HCT116 (cell line): ENCODE results near the gene TMOD1. TPM values are rescaled to one million over a fixed set of nuclear protein-coding genes. Genes with fewer than 3 reads are reported as not detected.

ENCODE experiments used
- ATAC-seq: fragments of 200-7000 bp; cut with Tn5 transposase; 2 replicates; pipeline ENCODE4 v1.9.1; 2020; ENCODE audit warnings: mild to moderate bottlenecking, moderate library complexity
- BruUV-seq: library from RNA; stranded (reverse); fragments of 400-500 nt; replicated peaks from 2 replicates; lab custom pipeline; 2021; lab: Mats Ljungman, UMichigan
- CTCF ChIA-PET: fragments of 300-600 bp; sonication (Branson Sonifier 250); formaldehyde crosslinking; loops from one replicate; lab custom pipeline; 2021; ENCODE audit warnings: antibody characterized with exemption; lab: Charles Lee
- POLR2A ChIA-PET: fragments of 300-600, 350-600 bp; sonication (Branson Sonifier 250); formaldehyde crosslinking; loops from one replicate; lab custom pipeline; 2021; ENCODE audit warnings: antibody characterized with exemption; lab: Charles Lee
- RAD21 ChIA-PET, 2 experiments: fragments of 300-600 bp; sonication (Branson Sonifier 250); formaldehyde crosslinking; loops; one replicate each; lab custom pipeline; 2023; ENCODE audit warnings: low total read pairs in 2 of 2; ENCODE audit not compliant: uncharacterized antibody in 2 of 2, unreplicated experiment in 2 of 2, low non-redundant PET in 1 of 2; lab: Charles Lee
- DNase-seq: peaks from one replicate; pipeline ENCODE4 v3.0.0-alpha.2; 2010; ENCODE audit warnings: low read depth, low spot score
- H2AFZ ChIP-seq: fragments of 200-600 bp; shearing (Covaris generic), sonication (generic); 2 replicates; pipeline ENCODE4 v1.6.1; 2017; ENCODE audit warnings: low read depth, mixed run types, mixed read lengths, antibody characterized with exemption, low read length; ENCODE audit not compliant: poor library complexity, severe bottlenecking
- H3K27ac ChIP-seq: 2 replicates; pipeline ENCODE4 v1.5.1; 2012; ENCODE audit warnings: low read depth, low read length
- H3K27me3 ChIP-seq: fragments of 200-600 bp; sonication (generic); 2 replicates; pipeline ENCODE4 v1.6.1; 2016; ENCODE audit warnings: mixed run types, low read length, mixed read lengths; ENCODE audit not compliant: insufficient read depth
- H3K36me3 ChIP-seq, 2 experiments: fragments of 200-500 bp in 1 of 2; fragments of 200-600 bp in 1 of 2; sonication (Bioruptor generic) in 1 of 2; sonication (generic) in 1 of 2; 2 replicates each; pipeline versions ENCODE4 v1.5.1 to v1.6.1; 2014 to 2016; ENCODE audit warnings: low read length in 2 of 2, inconsistent platforms in 1 of 2, mixed read lengths in 1 of 2, mixed run types in 1 of 2; ENCODE audit not compliant: insufficient read depth in 2 of 2, control insufficient read depth in 1 of 2
- H3K4me1 ChIP-seq, 2 experiments: fragments of 200-600 bp in 1 of 2; sonication (generic) in 1 of 2; 2 replicates each; pipeline versions ENCODE4 v1.5.1 to v1.6.1; 2012 to 2017; ENCODE audit warnings: low read length in 2 of 2, inconsistent platforms in 1 of 2, mild to moderate bottlenecking in 1 of 2, mixed read lengths in 1 of 2, mixed run types in 1 of 2, moderate library complexity in 1 of 2; ENCODE audit not compliant: insufficient read depth in 2 of 2, control insufficient read depth in 1 of 2
- H3K4me2 ChIP-seq: fragments of 200-600 bp; sonication (generic); 2 replicates; pipeline ENCODE4 v1.6.1; 2017; ENCODE audit warnings: mixed run types, low read length, mixed read lengths
- H3K4me3 ChIP-seq, 2 experiments: fragments of 200-600 bp in 1 of 2; sonication (generic) in 1 of 2; replicated peaks in 1 of 2; 2 replicates each; pipeline ENCODE4 v1.5.1; 2011 to 2016; ENCODE audit warnings: low read length in 2 of 2, control low read depth in 1 of 2, low read depth in 1 of 2, mild to moderate bottlenecking in 1 of 2, mixed read lengths in 1 of 2, mixed run types in 1 of 2
- H3K79me2 ChIP-seq: fragments of 200-600 bp; sonication (generic); 2 replicates; pipeline ENCODE4 v1.6.1; 2017; ENCODE audit warnings: mild to moderate bottlenecking, mixed run types, low read length, moderate library complexity, mixed read lengths; ENCODE audit not compliant: insufficient read depth
- H3K9ac ChIP-seq: fragments of 200-600 bp; sonication (generic); 2 replicates; pipeline ENCODE4 v1.6.1; 2016; ENCODE audit warnings: low read length, mixed read lengths
- H3K9me2 ChIP-seq: fragments of 200-600 bp; sonication (generic), shearing (Covaris generic); 2 replicates; pipeline ENCODE4 v1.6.1; 2017; ENCODE audit warnings: mixed run types, mild to moderate bottlenecking, moderate library complexity; ENCODE audit not compliant: insufficient read depth
- H3K9me3 ChIP-seq, 2 experiments: fragments of 200-500 bp in 1 of 2; fragments of 200-600 bp in 1 of 2; sonication (Bioruptor generic) in 1 of 2; sonication (generic) in 1 of 2; 2 replicates each; pipeline ENCODE4 v1.6.1; 2014 to 2017; ENCODE audit warnings: low read length in 2 of 2, mixed read lengths in 2 of 2, inconsistent platforms in 1 of 2, low read depth in 1 of 2, mild to moderate bottlenecking in 1 of 2, mixed run types in 1 of 2, moderate library complexity in 1 of 2; ENCODE audit not compliant: control insufficient read depth in 1 of 2, insufficient read depth in 1 of 2
- H4K20me1 ChIP-seq: fragments of 200-600 bp; sonication (generic), shearing (Covaris generic); 2 replicates; pipeline ENCODE4 v1.6.1; 2017; ENCODE audit warnings: mixed run types, mild to moderate bottlenecking, moderate library complexity; ENCODE audit not compliant: insufficient read depth
- CEBPB ChIP-seq: IDR thresholded peaks from 2 replicates; pipeline ENCODE4 v1.6.1; 2012; ENCODE audit warnings: low read depth
- EGR1 ChIP-seq: IDR thresholded peaks from 2 replicates; pipeline ENCODE4 v1.6.1; 2012; ENCODE audit warnings: low read depth
- ELF1 ChIP-seq: IDR thresholded peaks from 2 replicates; pipeline ENCODE4 v1.6.1; 2012; ENCODE audit warnings: low read depth, borderline replicate concordance
- EZH2 ChIP-seq: fragments of 200-600 bp; sonication (generic); IDR thresholded peaks from 2 replicates; pipeline ENCODE4 v1.6.1; 2017; ENCODE audit warnings: antibody characterized with exemption, mixed run types
- EZH2phosphoT487 ChIP-seq: fragments of 200-600 bp; IDR thresholded peaks from 2 replicates; pipeline ENCODE4 v1.6.1; 2018; ENCODE audit warnings: antibody characterized with exemption, borderline replicate concordance
- FOSL1 ChIP-seq: IDR thresholded peaks from 2 replicates; pipeline ENCODE4 v1.6.1; 2012; ENCODE audit warnings: low read depth
- JUND ChIP-seq: IDR thresholded peaks from 2 replicates; pipeline ENCODE4 v1.6.1; 2012
- RAD21 ChIP-seq: IDR thresholded peaks from 2 replicates; pipeline ENCODE4 v1.6.1; 2012; ENCODE audit warnings: low read depth, mild to moderate bottlenecking
- SIN3A ChIP-seq: IDR thresholded peaks from 2 replicates; pipeline ENCODE4 v1.6.1; 2012; ENCODE audit warnings: low read depth
- SP1 ChIP-seq: IDR thresholded peaks from 2 replicates; pipeline ENCODE4 v1.6.1; 2012; ENCODE audit warnings: low read depth
- SRF ChIP-seq: IDR thresholded peaks from 2 replicates; pipeline ENCODE4 v1.6.1; 2012; ENCODE audit warnings: low read depth
- TCF7L2 ChIP-seq: IDR thresholded peaks from 2 replicates; pipeline ENCODE4 v1.7.0; 2011; ENCODE audit warnings: borderline replicate concordance, inconsistent platforms; ENCODE audit not compliant: insufficient read depth, insufficient read length; ENCODE audit errors: extremely low read depth
- YY1 ChIP-seq: IDR thresholded peaks from 2 replicates; pipeline ENCODE4 v1.6.1; 2011; ENCODE audit warnings: low read length, low read depth, moderate library complexity, mild to moderate bottlenecking; ENCODE audit not compliant: insufficient replicate concordance; ENCODE audit errors: extremely low read depth
- ZFX ChIP-seq: fragments of 450-650 bp; IDR thresholded peaks from 2 replicates; pipeline ENCODE4 v1.6.1; 2017
- ZNF274 ChIP-seq: fragments of 200-500 bp; sonication (Bioruptor generic); IDR thresholded peaks from 2 replicates; pipeline ENCODE4 v1.6.1; 2014; ENCODE audit warnings: mild to moderate bottlenecking, low read depth, low read length, inconsistent platforms
- intact Hi-C: fragments of 100-400 bp; cut with micrococcal nuclease; formaldehyde crosslinking; loops from 2 replicates; pipeline ENCODE4 v1.10.0; 2022
- total RNA-seq: library from RNA; stranded (reverse); gene quantifications from one replicate; pipeline ENCODE4 v1.2.1, GENCODE V29; 2021; ENCODE audit not compliant: unreplicated experiment
- TF ChIP-seq, protein P1 (sequence below): IDR thresholded peaks from 2 replicates; pipeline ENCODE4 v1.6.1; 2012
- TF ChIP-seq, protein P2 (sequence below), 3 experiments: fragments of 200-600 bp in 1 of 3; sonication (generic) in 1 of 3; IDR thresholded peaks in 2 of 3; conservative IDR thresholded peaks in 1 of 3; 2 replicates each; pipeline ENCODE4 v1.5.1; 2012 to 2017; ENCODE audit warnings: low read depth in 2 of 3, low read length in 2 of 3, antibody characterized with exemption in 1 of 3, borderline replicate concordance in 1 of 3, control low read depth in 1 of 3, mild to moderate bottlenecking in 1 of 3, mixed read lengths in 1 of 3, mixed run types in 1 of 3, moderate library complexity in 1 of 3; ENCODE audit not compliant: insufficient read depth in 1 of 3

The TMOD1 gene
- total RNA-seq, 1 experiment from 2014 or later, result 4.4 TPM

DNA sequence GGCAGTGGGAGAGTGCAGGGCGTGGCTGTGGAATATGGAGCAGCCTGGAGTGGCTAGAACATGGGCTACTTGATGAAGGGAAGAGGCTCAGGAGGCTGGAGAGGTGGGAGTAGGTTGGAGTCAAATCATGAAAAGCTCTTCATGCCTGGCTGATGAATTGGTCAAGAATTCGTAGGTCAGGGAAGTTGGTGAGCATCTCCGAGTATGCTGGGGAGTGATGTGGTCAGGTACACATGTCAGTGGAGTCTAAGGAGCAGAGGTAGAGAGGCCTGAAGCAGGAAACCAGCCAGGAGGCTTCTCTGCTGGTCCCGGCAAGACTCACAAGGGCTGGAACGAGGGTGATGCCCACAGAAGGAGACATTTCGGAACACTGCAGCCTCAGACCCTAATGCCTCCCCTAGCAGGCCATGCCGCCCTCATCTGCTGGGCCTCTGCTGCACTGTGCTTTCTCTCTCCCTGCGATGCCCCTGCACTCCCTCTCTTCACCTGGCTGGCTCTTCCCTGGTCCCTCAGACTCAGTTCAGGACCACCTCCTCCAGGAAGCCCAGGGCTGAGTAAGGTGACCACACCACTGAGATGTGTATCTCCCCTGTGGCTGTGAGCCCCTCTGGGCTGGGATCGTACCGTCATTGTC lies 33.6 kb downstream of the TMOD1 start:
- H3K9me2 ChIP-seq, result no peaks in the 10 kb centered on the region
- H2AFZ ChIP-seq, result no peak overlapping the region
- no peaks in the 10 kb centered on the region for H3K4me1 ChIP-seq
- H3K9me3 ChIP-seq, result no peaks in the 10 kb centered on the region
- no peaks in the 10 kb centered on the region for H3K79me2 ChIP-seq
- ChIA-PET RAD21 (no interaction called here), CTCF (no interaction called here), POLR2A (no interaction called here)
- DNase-seq (no peak), ATAC-seq (no peak)
- no peak for TF ChIP-seq SIN3A
- no peak for TF ChIP-seq ZFX
- no peak for TF ChIP-seq CEBPB
- TF ChIP-seq YY1, result no peak
- no peak overlapping the region for H3K27ac ChIP-seq
- no peak overlapping the region for H3K9ac ChIP-seq
- intact Hi-C loops, result no loop called here
- no peaks in the 10 kb centered on the region for H3K27me3 ChIP-seq
- no peaks in the 10 kb centered on the region for H3K36me3 ChIP-seq
- H4K20me1 ChIP-seq, result no peaks in the 10 kb centered on the region
- H3K4me3 ChIP-seq, result no peak overlapping the region
- no peak overlapping the region for H3K4me2 ChIP-seq
- no TSS peak for BruUV-seq

DNA sequence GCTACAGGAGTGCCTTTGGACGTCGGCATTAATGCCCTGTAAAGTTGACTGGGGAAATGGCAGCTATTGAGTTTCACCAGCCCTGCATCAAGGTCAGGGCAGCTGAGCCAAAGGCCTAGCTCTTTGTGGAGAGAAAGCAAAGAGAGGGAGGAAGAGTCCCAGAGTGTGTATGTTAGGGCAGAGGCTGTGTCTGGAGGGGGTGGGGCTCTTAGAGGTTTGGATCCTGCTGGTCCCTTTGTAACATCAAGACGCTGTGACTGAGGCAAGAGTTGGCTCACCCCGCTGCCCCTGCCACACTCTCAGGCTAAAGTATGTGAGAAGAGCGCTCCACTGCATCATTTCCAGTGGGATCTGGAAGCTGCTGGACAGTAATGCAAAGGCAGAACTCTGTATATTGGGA lies 34.3 kb downstream of the TMOD1 start:
- no peak overlapping the region for H3K27ac ChIP-seq
- no peaks in the 10 kb centered on the region for H4K20me1 ChIP-seq
- no peaks in the 10 kb centered on the region for H3K27me3 ChIP-seq
- H2AFZ ChIP-seq, result no peak overlapping the region
- no peaks in the 10 kb centered on the region for H3K9me2 ChIP-seq
- ATAC-seq, result no peak
- no peak overlapping the region for H3K4me3 ChIP-seq
- ChIA-PET RAD21 (no interaction called here), POLR2A (no interaction called here), CTCF (no interaction called here)
- no peaks in the 10 kb centered on the region for H3K36me3 ChIP-seq
- no peaks in the 10 kb centered on the region for H3K4me1 ChIP-seq
- H3K79me2 ChIP-seq, result no peaks in the 10 kb centered on the region
- no TSS peak for BruUV-seq
- no peak overlapping the region for H3K9ac ChIP-seq
- no peak overlapping the region for H3K4me2 ChIP-seq
- H3K9me3 ChIP-seq, result no peaks in the 10 kb centered on the region
- intact Hi-C loops, result no loop called here
- no peak for DNase-seq
- TF ChIP-seq EGR1 (no peak), RAD21 (no peak), ZFX (no peak), ELF1 (no peak), EZH2phosphoT487 (no peak), ZNF274 (no peak), SRF (no peak), SP1 (no peak), EZH2 (no peak), JUND (no peak), YY1 (no peak), FOSL1 (no peak), CEBPB (no peak), TCF7L2 (no peak)
- TF ChIP-seq, protein P1, sequence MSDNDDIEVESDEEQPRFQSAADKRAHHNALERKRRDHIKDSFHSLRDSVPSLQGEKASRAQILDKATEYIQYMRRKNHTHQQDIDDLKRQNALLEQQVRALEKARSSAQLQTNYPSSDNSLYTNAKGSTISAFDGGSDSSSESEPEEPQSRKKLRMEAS, result no peak
- TF ChIP-seq, protein P2, sequence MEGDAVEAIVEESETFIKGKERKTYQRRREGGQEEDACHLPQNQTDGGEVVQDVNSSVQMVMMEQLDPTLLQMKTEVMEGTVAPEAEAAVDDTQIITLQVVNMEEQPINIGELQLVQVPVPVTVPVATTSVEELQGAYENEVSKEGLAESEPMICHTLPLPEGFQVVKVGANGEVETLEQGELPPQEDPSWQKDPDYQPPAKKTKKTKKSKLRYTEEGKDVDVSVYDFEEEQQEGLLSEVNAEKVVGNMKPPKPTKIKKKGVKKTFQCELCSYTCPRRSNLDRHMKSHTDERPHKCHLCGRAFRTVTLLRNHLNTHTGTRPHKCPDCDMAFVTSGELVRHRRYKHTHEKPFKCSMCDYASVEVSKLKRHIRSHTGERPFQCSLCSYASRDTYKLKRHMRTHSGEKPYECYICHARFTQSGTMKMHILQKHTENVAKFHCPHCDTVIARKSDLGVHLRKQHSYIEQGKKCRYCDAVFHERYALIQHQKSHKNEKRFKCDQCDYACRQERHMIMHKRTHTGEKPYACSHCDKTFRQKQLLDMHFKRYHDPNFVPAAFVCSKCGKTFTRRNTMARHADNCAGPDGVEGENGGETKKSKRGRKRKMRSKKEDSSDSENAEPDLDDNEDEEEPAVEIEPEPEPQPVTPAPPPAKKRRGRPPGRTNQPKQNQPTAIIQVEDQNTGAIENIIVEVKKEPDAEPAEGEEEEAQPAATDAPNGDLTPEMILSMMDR (IDR thresholded peaks at IDR 0.05 in 2 of 3, conservative IDR thresholded peaks at IDR 0.05 in 1 of 3; ENCODE audit: borderline replicate concordance in 1 of 3, insufficient read depth in 1 of 3, low read depth in 2 of 3, low read length in 2 of 3), result no peak
